HG03045 (cell line): Measurements from ENCODE around the gene SHISA9.

Source experiments
- ATAC-seq: cut with Tn5 transposase; IDR thresholded peaks from one replicate; pipeline ENCODE4 v1.9.1; 2021; ENCODE audit warnings: mild to moderate bottlenecking, moderate library complexity; ENCODE audit not compliant: unreplicated experiment

The SHISA9 gene

DNA sequence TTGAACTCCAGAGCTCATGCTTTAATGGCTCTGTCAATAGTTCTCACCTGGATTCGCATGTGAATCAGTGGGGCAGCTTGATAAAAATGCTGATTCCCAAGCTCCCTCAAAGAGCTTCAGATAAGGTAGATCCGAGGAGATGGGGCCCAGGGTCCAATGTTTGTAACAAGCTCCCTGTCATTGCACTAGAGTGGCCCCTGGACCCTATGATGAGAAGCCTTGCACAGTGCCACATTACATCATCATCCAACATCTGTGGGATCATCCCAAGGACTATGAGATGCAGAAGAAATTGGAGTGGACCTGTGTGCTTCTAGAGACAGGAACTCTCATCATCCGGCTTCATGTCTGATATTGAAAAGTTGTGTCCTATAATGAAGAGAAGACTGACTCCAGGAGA lies 340.8 kb downstream of the SHISA9 start:
- no peak for ATAC-seq

DNA sequence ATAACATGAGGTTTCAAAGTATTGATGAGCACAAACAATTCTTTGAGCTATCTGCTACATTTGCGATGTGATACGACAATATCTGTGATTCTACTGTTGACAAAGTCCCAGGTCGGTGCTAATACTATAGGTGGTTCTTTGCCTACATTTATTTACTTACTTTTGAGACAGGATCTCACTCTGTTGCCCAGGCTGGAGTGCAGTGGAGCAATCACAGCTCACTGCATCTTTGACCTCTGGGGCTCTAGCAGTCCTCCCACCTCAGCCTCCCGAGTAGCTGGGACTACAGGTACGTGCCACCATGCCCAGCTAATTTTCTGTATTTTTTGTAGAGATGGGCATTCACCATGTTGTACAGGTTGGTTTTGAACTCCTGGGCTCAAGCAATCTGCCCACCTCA lies 343.4 kb downstream of the SHISA9 start:
- ATAC-seq, result no peak

DNA sequence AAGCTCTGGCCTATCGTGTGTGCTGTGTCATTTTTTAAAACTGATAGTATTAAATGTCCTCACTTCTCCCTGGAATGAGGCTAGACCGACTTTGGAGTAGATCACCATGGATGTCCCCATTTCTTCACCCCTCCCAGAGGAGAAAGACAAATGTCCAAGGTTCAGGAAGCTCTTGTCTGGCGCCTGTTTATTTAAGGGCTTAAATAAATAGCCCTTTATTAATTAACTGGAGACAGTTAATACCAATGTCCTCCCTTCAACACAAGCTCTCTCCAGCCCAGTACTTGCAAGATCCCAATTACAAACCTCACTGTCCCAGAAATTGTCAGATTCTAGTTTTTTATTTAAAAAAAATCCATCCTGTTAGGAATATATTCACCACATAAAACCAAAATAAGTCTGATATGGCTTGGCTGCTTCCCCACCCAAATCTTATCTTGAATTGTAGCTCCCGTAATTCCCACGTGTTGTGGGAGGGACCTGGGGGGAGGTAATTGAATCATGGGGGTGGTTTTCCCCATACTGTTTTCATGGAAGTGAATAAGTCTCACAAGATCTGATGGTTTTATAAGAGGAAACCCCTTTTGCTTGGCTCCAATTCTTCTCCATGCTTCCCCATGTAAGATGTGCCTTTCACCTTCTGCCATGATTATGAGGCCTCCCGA lies 344.4 kb downstream of the SHISA9 start:
- no peak for ATAC-seq

DNA sequence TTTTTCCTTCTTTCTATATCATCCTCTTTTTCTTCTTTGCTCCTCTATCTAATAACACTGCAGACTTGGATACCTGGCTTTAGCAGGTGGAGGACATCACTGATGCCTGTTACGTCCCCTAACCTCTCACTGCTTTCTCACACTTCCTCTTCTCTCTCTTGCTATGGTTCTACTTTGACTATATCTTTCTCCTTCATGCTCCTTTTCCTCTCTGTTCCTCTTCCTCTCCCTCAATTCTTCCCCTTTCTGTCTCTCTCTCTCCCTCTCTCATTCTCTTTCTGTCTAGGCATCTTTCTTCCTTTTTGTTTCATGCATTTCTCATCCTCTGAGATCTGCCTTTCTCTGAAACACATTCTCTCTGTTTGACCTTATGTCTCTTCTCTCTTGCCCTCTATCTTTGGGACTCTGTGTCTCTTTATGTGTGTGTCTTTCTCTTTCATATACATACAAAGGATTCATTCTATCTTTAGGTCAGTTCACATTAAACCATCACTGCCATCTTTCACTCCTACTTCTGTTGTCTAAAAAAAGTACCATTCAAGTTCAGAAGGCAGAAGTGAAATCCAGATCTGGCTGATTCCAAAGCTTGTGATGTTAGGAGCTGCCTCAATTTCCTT lies 353.7 kb downstream of the SHISA9 start:
- no peak for ATAC-seq

DNA sequence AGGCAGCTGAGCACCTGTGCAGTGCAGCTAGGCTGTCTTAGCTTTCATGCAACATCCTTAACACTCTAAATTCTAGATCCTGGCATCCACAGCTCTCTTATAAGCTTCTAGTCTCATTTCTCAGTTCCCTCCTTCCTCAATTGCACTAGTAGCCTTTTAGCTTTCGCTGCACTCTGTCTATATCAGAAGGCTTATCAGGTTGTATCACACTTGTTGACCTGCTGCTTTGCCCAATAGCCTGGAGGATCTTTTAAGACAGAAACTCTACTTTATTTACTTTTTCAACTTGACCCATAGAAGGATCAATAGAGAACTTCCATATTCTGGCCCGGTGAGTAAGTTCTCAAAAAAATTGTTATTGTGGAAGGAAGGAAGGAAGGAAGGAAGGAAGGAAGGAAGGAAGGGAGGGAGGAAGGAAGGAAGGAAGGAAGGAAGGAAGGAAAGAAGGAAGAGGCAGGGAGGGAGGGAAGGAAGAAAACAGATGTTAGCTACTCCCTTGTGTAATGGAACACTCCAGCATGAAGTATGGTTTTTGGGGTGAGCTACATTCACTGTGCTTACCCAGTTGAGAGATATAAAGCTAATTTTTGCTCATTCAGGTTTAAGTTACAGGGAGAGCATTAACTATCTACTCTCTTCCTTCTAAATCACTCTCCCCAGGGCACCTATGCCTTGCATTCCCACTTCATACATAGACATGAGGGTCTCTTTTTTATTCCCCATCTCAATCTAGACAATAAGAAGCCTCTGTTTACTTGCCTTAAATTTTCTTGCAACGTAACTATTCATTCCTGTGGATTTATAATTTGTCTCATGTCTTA lies 361.1 kb downstream of the SHISA9 start:
- no peak for ATAC-seq

DNA sequence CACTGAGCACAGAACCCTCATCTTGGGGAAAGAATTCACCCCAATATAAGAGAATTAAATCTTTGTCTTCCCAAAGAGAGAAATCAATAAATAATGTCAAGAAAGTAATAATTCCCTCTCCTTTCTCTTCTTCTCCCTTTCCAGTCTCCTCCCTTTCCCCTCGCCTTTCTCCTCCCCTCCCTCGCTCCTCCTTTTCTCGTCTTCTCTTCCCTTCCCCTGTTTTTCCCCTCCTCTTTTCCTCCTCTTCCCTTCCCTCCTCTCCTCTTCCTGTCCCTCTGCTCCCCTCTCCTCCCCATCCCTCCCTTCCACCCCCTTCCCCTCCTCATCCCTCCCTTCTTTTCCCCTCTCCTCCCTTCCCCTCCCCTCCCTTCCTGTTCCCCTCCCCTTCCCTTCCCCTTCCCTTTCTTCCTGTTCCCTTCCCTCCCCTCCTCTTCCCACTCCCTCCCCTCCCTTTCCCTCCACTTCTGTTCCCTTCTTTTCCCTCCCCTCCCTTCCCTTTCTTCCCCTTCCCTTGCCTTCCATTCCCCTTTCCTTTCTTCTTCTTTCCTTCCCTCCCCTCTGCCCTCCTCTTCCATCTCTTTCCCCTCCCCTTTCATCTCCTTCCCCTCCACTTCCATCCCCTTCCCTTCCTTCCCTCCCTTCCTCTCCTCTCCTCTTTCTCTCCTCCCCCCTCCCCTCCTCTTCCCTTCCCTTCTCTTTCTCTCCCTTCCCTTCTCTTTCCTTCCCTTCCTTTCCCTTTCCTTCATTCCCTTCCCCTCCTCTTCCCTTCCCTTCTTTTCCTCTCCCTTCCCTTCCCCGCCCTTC lies 363.6 kb downstream of the SHISA9 start:
- ATAC-seq, result no peak

DNA sequence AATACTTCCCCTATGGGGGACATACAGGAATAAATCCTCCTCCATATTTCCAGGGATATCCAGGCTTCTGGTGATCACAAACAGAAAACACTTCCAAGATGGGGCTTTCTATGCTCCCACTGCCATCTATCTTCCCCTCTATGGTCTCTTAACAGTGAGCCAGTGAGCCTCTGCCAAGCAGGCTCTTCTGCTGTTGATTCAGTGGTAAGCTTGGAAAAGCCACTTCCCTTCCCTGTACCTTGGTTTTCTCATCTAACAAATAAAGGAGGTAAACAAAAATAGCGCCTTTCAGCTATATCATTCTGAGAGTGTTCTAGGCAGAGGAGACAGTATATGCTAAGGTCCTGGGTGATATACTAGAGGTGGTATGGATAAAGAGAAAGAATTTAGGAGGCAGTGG lies 368.0 kb downstream of the SHISA9 start:
- ATAC-seq, result no peak

DNA sequence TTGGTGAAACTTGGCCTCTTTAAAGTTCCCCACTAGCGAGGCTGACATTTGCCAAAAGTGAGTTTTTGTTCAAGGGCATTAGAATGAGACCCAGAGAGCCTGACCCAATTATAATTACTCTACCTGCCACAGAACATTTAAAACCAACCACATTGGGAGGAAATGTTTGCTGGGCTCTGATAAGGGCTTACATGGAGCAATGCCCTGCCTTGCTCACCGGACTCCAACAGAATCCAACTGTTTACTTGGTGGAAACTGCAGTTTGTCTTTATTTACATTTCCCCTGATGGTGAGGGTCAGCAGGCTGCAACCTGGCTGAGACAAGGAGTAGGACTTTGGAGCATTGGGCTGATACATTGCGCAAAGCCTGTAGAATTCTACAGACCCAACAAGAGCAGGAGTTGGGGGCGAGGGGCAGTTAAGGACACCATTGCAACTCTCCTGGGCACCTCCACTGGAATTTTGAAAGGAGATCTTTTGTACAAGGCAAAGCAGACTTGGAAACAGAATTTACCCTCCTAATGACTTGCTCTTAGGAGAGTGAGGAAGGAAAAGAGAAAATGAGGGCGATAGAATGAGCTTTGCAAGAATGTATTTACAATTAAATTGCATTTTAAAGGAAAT lies 368.6 kb downstream of the SHISA9 start:
- no peak for ATAC-seq

DNA sequence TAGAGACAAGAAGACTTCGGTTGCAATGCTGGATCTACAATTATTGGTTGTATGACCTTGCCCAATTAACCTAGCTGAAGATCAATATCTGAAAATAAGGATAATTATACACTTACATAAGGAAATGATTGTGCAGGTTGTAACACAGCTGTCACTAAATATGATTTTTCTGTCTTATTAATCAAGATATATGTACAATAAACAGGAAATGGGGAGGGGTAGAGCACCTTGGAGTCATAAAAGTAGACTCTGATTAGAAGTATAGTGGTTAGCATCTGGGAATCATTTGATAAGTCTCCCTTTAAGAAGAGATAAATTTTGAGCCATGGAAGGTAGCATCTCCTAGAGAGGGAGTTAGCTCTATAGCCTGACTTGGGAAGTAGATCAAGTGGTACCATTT lies 369.2 kb downstream of the SHISA9 start:
- ATAC-seq, result no peak

DNA sequence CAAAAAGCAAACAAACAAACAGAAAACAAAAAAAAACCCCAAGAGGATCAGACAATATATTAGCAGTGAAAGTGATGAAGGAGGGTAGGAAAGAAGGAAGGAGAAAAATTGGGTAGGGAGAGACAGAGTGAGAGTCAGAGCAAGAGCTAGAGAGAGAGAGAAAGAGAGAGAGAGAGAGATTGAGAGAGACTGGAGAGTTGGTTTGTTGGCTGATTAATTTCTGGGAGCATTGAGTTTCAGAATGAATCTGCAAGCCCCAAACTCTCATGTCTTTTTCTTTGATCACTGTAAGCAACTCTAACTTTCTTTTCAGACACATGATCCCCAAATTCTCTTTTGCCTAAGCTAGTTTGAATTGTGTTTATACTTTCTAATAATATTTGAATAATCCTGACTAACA lies 388.1 kb downstream of the SHISA9 start:
- ATAC-seq, result no peak
